ENCODE measurements around the gene RGS3.

The RGS3 gene

DNA sequence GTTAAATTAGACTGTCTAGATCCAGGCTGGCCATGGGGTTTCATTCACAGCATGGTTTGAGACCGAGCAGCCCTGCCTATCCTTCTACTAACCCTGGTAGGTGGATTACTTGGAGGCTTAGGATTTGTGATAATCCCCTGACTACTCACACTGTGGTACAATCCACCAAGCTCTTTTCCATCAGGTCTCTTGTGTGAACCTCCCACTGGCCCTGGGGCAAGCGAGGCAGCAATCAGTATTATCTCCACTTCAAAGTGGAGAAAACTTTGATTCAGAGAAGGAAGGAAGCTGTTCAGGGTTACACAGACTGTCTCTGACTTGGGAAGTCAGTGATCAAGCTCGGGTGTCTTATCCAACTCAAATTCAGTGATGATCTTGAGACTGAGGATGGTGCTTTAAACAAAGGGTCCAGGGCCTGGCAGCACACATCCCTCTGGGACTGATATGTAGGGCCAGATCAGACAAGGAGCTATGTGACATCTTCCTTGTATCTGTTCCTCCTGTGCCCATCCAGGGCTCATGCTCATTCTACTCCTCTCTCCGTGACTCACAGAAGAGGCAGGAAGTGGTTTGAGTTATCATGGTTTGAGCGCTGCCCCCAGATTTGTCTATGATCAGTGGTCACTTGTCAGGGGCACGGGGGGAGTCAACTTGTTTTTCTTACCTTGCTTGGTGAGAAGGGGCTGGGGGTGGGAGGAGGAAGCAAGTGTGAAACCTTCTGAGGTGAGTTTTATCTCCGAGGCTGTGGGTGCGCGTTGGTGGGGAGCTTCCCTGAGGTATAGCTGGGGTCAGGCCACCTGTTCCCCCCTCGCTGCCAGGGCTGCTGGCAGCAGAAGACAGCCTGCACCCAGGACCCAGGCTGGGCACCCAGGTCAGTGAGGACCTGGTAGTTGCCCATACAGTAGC is 48.6 kb downstream of the RGS3 start:
- peak; percentile 74 for DNase-seq (ENCODE audit: low spot score)

DNA sequence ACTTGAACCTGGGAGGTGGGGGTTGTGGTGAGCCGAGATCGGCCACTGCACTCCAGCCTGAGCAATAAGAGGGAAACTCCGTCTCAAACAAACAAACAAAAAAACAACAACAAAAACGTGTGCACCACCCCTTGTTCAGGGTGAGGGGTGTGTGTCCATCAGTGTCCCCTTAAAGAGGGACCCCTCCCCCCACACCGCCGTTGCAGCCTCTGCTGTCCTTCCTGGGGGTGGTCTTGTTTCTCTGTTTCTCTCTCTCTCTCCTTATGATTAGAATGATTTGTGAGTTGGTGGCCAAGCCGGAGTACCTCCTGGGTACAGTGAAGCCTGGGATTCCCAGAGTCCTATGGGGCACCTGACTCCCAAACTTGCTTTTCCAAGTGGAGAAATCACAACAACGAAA is 49.6 kb downstream of the RGS3 start:
- DNase-seq (ENCODE audit: low spot score): no peak

DNA sequence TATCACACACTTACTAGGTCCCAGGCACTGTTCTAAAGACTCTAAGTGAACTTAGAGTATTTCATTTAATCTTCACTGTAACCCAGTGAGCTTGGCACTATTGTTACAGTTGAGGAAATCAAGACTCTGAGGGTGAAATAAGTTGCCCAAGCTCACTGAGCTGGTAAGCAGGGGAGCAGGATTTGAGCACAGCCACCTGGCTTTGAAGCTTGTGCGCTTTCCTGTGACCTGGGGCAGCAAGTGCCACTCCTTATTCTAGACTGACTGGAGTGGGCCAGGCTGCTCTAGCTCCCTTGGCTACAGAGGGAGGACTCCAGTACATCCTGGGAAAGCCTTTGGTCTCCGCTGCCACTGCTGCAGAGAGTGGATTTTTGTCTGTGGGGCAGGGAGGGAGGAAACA is 50.0 kb downstream of the RGS3 start:
- DNase-seq (ENCODE audit: low spot score): no peak

DNA sequence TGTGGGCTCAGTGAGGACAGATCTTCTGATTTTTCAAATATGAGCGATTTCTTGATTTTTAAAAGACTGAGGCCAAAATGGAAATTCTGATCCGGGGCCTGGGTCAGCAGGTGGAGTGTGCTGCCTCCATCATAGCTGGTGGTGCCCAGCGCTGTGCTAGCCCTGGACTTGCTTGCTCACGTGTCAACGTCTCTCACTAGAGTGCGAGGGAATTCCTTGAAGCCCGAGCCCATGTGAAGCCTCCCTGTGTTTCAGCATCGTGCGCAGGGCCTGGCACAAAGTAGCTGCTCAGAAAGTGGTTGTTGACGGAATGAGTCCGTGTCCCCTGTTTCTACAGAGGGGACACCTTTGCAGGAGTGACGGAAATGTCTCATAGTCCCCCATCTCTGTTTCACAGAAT is 50.5 kb downstream of the RGS3 start:
- DNase-seq (ENCODE audit: low spot score): no peak

DNA sequence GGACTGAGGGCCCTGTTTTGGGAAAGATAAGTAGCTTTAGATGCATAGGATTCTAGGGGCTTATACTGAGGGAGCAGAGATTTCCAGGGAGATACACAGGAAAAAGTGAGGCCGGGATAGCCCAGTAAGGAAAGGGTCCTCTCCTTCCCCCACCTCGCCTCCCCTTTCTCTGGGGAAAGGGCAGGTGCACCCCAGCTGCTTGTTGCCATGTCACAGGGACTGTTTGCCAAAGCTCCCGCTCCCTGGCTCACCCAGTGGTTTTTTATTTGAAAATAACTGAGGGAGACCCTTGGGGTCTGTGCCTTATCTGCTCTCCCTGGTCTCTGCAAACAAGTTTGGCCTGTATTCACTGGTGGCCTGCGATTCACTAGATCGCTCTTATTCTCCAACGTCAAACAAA is 51.2 kb downstream of the RGS3 start:
- no peak for DNase-seq (ENCODE audit: low spot score)

DNA sequence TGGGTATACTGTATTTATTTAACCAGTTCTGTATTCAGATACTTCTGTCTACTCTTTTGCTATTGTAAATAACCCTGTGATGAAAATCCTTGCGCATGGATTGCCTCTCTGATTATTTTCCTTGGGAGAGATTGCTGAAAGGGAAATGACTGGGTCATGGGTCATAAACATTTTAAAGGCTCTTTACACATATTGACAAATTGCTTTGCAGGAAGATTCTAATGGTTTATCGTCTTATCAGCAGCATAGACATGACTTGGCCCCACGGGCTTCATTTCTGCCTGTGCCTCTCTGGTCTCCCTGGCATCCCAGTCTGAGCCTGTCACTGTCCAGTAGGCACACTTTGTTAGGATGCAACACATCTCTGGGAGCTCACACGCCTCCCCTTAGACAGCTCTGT is 52.3 kb downstream of the RGS3 start:
- DNase-seq (ENCODE audit: low spot score): no peak

DNA sequence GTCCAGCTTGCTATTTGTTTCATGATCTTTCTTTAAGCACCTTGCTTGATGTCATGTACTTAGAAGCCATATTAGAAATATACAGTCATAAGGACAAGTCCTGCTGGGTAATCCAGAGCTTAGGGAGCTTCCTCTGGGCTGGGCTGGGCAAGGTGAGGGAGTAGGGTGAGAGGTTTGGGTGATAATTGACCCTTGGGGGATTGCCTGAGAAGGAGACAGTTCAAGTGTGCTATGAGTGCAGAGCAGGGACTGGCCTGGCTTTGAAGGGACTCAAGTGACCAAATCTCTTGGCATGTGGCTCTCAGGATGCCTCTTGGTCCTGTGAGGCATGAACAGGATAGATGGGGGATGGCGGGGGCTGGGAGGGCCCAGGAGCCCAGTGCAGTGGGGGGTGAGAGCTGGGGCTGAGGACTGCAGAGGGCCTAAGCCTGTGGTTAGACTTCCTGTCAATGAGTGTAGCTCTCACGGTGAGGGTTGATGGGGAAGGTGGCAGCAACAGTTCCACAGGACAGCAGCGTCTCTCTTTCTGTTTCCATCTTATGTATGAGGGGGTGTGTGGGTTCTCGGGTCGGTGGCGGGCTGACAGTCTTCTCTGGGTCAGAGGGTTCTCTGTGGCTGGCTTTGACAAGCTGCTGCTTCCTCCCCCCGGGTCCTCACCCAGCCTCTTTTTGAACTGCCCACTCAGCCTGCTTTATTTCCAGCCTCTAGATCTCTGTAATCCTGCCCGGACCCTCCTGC is 53.5 kb downstream of the RGS3 start:
- DNase-seq (ENCODE audit: low spot score): peak; percentile 91

DNA sequence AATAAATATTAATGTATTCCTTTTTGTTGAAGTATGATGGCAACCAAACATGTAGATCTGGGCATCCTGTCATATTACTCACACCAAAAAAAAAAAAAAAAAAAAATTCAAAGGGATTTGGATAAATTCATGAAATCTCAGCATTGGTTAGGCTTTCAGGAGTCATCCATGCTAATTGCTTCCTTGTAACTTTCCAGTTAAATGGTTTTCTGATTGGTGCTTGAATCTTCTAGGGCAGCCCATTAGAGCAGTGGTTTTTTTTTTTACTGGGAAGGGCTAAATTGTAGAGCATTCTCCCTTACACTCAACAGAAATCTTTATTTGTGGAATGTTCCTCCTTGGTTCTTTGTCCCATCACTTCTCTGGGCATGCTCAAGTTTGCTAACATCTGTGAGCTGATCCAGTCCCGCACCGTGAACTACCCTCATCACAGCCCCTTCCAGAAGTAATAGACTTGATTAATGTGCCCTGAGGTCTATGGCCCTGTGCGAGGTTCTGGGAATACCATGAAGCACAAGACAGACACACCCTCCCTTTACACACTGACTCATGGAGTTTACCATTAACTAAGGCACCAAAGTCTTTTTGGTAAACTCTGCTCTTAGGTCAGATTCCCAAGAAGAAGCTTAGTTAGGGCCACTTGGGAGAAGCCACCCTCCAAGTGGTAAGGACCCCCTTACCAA is 56.0 kb downstream of the RGS3 start:
- DNase-seq (ENCODE audit: low spot score): peak; percentile 94

DNA sequence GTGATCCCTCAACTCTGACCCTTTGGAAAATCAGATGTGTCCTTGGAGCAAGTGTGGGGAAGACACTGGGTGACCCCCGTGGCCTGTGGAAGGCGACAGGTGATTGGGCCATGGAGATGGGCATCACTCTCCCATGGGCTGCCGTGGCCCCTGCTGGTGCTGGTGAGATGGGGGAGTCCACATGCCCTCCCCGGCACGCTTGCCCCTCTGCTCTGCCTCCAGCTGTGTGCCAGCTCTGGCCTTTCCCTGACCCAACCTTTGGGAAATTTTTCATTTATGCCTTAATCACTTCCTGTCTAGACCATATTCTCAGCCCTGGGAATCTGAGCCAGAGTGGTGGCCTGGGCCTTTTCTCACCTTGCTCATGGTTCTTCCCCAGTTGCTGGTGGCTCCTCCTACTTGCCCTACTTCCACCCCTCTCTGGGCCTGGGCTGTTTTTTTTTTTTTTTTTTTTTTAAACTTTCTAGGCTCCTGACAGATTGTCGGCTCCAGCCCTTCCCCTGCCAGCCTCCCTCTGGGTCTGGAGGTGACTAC is 56.6 kb downstream of the RGS3 start:
- peak; percentile 96 for DNase-seq (ENCODE audit: low spot score)

DNA sequence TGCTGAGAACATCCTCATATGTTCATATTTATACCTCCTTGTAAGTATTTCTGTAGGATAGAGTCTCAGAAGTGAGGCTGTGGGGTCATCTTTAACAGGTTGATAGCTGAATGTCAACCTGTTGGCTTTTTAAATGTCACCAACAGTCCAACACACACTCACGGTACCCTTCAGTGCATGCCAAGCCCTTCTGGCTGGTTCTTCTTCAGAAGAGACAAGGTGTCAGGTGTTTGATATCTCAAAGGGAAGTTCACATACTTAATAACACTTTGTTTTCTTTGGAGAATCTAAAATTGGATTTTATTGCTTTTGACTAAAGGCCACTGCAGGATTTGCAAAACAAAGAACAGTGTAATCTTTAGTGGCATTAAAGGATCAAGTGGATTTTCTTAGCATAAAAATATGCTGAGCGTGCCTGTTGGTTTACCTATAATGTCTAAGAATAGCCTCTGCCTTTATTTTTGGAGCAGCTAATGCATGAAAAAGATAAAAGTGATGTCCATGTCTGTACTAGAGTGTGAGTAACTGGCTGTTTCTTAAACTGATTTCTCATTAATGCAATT is 58.2 kb downstream of the RGS3 start:
- no peak for DNase-seq (ENCODE audit: low spot score)

DNA sequence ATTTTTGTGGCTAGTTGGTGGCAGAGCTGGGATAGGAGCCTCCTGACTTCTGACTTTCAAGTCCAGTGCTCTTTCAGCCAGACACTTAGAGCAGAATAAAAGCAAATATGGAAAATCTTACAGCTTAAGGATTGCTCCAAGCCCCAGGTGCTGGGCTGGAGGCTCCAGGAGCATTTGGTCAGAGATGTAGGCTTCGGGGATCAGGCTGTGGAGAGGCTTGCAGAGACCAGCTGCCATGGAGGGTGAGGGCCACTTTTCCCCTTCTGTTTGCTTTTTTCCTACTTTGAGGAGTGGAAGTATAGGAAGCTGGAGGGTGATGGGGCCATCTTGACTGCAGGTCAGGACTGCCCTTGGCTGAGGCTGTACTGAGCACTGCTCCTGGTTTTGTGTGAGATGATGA is 58.9 kb downstream of the RGS3 start:
- no peak for DNase-seq (ENCODE audit: low spot score)

DNA sequence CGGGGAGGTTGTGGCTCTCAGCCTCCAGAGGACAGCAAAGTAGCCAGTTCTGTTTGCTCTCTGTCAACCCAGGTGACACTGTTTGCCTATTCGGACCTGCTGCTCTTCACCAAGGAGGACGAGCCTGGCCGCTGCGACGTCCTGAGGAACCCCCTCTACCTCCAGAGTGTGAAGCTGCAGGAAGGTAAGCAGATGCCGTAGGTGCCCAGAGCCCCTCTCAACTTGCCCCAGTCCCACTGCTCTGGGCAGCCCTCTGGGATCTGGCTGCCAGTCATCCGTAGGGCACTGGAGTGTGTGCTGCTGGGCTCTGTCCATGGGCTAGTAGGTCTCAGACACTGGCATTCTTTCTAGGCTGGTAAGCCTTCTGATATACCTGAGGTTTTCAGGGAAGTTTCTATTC is 59.3 kb downstream of the RGS3 start:
- DNase-seq (ENCODE audit: low spot score): no peak

DNA sequence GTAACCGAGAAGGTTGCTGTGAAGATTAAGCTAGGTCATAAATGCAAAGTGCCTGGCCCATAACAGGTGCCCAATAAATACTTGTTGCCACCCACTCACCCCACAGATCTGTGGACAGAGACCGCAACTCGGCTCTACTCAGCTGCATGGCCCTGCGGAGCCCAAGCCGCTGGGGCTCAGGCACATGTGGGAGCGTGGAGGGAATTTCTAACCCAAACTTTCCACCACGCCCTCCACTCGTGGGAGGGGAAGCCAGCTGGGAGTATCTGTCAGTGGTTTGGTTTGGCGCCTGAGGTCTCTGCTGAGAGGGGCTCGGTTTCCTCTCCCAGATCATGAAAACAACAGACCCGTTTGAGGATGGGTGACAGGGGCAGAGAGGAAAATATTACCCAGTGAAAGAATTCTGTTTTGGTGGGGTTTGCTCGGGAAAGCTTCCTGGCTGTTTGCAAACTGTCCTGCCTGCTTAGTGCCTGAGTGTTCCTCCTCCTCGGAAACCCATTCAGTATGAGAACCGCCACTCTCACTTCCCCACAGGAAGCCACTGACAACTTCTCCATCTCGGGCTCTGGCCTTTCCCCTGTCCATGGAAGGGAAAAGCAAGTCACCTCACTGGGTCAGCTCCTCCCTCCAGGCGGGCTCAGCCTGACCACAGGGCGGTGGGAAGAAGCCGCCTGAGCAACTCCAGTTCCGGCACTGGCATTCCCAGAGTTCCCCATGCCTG is 60.1 kb downstream of the RGS3 start:
- no peak for DNase-seq (ENCODE audit: low spot score)

DNA sequence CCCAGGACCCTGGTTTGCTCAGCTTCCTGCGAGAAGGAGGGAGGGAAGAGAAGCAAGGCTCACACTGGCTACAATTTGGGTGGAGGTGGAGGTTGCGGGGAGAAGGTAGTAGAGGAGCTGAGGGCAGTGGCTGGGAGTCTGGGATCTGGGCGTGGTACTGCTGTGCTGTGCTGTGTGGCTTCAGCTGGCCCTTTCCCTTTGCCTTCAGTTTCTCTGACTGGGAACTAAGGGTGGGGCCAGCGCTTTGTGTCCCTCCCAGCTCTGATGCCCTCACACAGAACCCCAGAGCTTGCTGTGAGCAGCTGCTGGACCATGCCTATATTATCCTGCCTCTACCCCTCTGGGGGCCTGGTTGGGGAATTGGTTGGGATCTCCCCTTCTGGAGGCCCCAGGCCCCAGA is 60.9 kb downstream of the RGS3 start:
- DNase-seq (ENCODE audit: low spot score): no peak

DNA sequence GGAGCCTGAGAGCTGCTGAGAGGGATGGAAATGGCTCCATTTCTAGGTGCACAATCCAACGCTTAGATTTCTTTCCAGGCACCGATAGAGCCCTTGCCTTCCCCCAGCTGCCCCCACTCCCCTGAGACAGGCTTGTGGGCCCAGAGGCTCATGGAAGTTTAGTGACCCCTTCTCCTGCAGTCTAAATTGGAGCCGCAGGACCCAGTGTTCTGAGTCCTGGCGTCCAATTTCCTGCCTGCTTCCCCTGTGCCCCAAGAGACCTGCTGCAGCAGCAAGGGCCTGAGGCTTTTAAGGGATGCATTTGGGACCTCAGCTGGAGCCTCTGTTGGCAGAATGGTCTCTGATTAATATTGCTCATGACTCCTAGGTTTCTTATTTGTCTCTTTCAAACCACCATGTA is 61.7 kb downstream of the RGS3 start:
- no peak for DNase-seq (ENCODE audit: low spot score)

DNA sequence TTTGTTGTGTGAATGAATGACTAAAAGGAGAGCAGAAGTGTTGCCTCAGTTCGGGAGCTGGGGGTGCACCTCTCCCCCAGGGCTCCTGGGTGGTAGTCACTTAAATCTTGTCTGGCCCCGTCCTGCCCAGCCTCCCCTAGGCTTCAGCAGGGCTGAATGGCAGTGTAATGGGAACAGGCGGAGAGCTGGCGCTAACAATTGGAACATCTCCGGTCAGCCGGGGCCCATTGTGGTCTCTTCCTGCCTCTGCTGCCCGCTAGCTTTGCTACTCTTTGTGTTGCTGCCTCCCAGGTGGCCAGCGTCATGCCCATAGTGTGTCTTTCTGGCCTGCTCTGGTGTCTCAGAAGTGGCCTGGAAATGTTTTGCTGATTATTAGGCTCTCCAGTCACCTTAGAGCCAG is 62.3 kb downstream of the RGS3 start:
- DNase-seq (ENCODE audit: low spot score): no peak

DNA sequence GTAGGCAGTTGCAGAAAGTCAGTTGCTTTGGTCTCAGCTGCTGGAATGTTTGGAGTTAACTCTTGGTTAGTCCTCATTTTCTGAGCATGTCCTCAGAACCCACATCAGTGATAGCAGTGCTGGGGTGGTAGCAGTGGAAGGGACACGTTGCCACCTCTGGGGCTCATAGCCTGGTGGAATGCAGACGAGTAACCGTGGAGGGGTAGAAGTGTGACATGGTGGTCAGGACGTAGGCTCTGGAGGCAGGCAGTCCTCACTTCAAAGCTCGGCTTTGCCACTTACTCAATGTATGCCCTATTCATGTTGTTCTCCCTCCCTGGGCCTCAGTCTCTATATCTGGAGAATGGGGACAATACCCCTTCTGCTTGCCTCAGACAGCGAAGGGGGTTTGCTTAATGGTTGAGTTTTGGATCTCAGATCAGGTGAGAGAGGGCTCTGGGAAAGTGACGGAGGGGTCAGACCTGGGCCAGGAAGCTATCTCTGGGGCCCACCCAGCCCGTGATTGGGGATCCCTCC is 62.8 kb downstream of the RGS3 start:
- no peak for DNase-seq (ENCODE audit: low spot score)

DNA sequence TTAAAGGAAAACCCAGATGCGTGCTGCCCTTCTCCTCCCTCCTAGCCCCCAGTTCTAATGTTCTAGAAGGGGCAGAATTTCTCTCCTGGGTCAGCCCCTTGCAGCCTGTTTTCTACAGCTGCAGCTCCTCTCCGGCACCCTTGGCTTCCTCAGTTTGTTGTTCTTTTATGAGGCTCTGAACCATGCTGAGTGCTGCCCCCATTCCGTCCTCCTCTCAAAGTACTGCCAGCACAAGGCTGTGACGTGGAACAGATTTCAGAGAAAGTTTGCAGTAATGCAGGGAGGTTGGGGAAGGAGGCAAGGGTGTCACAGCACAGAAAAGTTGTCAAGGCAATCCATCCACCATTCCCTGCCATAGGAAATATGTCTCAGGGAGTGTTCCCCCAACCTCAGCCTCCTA is 63.3 kb downstream of the RGS3 start:
- DNase-seq (ENCODE audit: low spot score): no peak

DNA sequence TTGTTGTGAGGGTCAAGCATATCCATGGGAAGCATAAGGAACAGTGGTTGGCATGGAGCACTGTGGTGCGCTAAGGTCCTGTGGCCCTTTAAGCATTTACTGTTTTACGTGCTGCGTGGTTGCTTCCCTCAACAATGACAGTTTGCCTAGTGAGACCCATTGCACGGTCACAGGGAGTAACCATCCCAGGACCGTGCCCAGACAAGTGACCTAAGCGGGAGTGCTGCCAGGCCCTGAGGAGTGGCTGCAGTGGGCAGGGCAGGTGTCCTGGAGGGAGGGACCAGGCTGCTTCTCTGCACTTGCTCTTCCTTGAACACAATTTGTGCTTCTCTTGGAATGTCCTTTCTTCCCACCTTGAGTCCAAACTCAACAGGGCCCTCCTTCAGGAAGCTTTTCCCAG is 64.6 kb downstream of the RGS3 start:
- no peak for DNase-seq (ENCODE audit: low spot score)

DNA sequence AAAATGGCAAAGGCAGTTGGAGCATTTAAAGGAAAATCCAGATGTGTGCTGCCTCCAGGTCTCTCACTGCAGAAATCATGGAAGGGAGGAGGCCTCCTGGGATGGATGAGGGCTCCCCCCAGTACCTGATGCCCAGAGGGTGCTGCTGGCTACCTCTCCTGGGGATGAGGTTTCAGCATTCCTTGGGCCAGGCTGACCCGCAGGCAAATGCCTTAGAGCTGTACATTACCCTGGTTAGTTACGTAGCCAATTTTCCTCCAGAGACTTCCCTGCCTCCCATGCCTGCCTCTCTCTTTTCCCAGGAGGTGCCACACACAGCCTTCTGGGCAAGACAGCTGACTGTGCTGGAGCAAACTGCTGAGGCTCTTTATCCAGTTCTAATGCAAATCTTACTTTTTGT is 65.3 kb downstream of the RGS3 start:
- no peak for DNase-seq (ENCODE audit: low spot score)

DNA sequence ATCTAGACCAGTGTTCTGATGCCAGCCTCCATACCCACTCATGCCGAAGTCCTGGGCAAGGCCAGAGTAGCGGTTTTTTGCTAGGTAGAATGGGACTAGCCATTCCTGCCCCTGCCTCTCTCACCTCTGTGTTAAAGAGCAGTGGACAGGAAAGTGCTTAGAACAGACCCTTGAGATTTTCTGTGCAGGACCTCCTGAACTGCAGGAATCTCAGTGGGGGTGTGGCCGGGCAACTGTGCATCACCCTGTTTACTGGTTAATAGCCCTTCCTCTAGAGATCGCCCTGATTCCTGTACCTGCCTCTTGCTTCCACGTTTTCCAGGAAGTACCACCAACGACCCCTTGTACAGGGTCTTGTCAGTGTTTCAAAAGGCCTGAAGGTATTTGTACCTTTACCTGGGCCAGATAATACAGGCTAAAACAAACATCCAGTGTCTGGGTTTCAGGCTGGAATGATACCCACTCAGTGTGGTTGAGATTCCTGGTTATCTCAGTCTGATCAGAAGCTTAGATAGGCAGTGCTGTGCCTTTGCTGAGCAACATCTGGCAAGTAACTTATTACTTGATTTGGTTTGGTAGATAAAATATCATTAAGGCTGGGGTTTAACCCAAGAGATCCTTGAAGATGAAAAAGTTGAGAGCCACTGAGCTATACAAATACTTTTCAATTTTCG is 65.9 kb downstream of the RGS3 start:
- DNase-seq (ENCODE audit: low spot score): no peak
